Epidermal melanocyte (primary cell): Measurements from ENCODE around the gene UCK2.
"Not testable (repeated sequence)": the region's sequence is repeated elsewhere in the genome, so short reads cannot be mapped to it uniquely, and the experiment has no call there.

Experiments used
- DNase-seq: peaks from one replicate; pipeline ENCODE4 v3.0.0; 2011; ENCODE audit warnings: low spot score; ENCODE audit not compliant: insufficient read length

Gene UCK2

GRCh38 chr1:165827268-165828102, at the start of gene UCK2:
UCK2 (plus strand) TSS chr1:165827614; CDS start chr1:165827834, 220 bp downstream.
- peak; percentile 64 for DNase-seq

- not testable (repeated sequence) for DNase-seq
Observed at GRCh38 chr1:165778197-165778596, 49.2 kb upstream of the UCK2 start.

- DNase-seq: not testable (repeated sequence)
Observed at GRCh38 chr1:165783519-165783918, 43.9 kb upstream of the UCK2 start.

- DNase-seq: no peak
Observed at GRCh38 chr1:165787741-165788140, 39.7 kb upstream of the UCK2 start.

- no peak for DNase-seq
Observed at GRCh38 chr1:165793951-165794350, 33.5 kb upstream of the UCK2 start.

GRCh38 chr1:165795894-165796293, 31.5 kb upstream of the UCK2 start:
- no peak for DNase-seq

- DNase-seq: no peak
Observed at GRCh38 chr1:165799387-165799786, 28.0 kb upstream of the UCK2 start.

GRCh38 chr1:165804513-165804912, 22.9 kb upstream of the UCK2 start:
- not testable (repeated sequence) for DNase-seq

GRCh38 chr1:165807613-165808012, 19.8 kb upstream of the UCK2 start:
- no peak for DNase-seq

- DNase-seq: no peak
Observed at GRCh38 chr1:165815725-165816124, 11.7 kb upstream of the UCK2 start.

GRCh38 chr1:165816157-165816556, 11.3 kb upstream of the UCK2 start:
- DNase-seq: no peak

- no peak for DNase-seq
Observed at GRCh38 chr1:165816826-165817497, 10.5 kb upstream of the UCK2 start.

- DNase-seq: no peak
Observed at GRCh38 chr1:165823552-165824268, 3.7 kb upstream of the UCK2 start.

GRCh38 chr1:165824269-165824643, 3.2 kb upstream of the UCK2 start:
- DNase-seq: no peak

- no peak for DNase-seq
Observed at GRCh38 chr1:165826565-165827267, 698 bp upstream of the UCK2 start.

GRCh38 chr1:165828103-165828668, 772 bp downstream of the UCK2 start:
- DNase-seq: no peak

- peak; percentile 55 for DNase-seq
Observed at GRCh38 chr1:165828669-165829329, 1.4 kb downstream of the UCK2 start.

GRCh38 chr1:165829888-165830287, 2.5 kb downstream of the UCK2 start:
- DNase-seq: no peak

- no peak for DNase-seq
Observed at GRCh38 chr1:165831146-165831545, 3.7 kb downstream of the UCK2 start.

- no peak for DNase-seq
Observed at GRCh38 chr1:165832902-165833301, 5.5 kb downstream of the UCK2 start.

GRCh38 chr1:165833358-165833757, 5.9 kb downstream of the UCK2 start:
- no peak for DNase-seq
